Measurements from ENCODE around the gene NUDT1. TPM values are rescaled to one million over a fixed set of nuclear protein-coding genes. Genes with fewer than 3 reads are reported as not detected.

The NUDT1 gene
- total RNA-seq, 1 experiment from 2014 or later: 117 TPM

- Histone ChIP-seq H3K4me3 (ENCODE audit: low read depth, low read length, poor library complexity, severe bottlenecking) (no peak overlapping the region), H3K27me3 (replicated peaks; ENCODE audit: insufficient read depth, low read depth, low read length, poor library complexity) (no peaks in the 10 kb centered on the region), H3K27ac (ENCODE audit: low read depth, low read length, poor library complexity, severe bottlenecking) (no peak overlapping the region), H3K36me3 (ENCODE audit: insufficient read depth, low read length, poor library complexity, severe bottlenecking) (peaks cover 36% of the 10 kb centered on the region), H3K4me1 (ENCODE audit: insufficient read depth, low read length, poor library complexity, severe bottlenecking) (peaks cover 4% of the 10 kb centered on the region), H3K9me3 (ENCODE audit: low read depth, low read length, poor library complexity, severe bottlenecking) (no peaks in the 10 kb centered on the region)
- no peak for DNase-seq (ENCODE audit: low spot score)
- CTCF ChIA-PET: no interaction called here
- BruUV-seq (replicated peaks): no TSS peak
- POLR2A ChIA-PET (ENCODE audit: low non-redundant PET): no interaction called here
- intact Hi-C loops (cut with micrococcal nuclease; ENCODE audit: unreplicated experiment): no loop called here
- TF ChIP-seq EZH2 (IDR thresholded peaks at IDR 0.05; ENCODE audit: borderline replicate concordance, low read depth, low read length, poor library complexity, severe bottlenecking): no peak
- TF ChIP-seq CTCF (conservative IDR thresholded peaks at IDR 0.05; ENCODE audit: low read depth, low read length): no peak
Measured at GRCh38 chr7:2229467-2229866, 12.6 kb upstream of the NUDT1 start.

DNA sequence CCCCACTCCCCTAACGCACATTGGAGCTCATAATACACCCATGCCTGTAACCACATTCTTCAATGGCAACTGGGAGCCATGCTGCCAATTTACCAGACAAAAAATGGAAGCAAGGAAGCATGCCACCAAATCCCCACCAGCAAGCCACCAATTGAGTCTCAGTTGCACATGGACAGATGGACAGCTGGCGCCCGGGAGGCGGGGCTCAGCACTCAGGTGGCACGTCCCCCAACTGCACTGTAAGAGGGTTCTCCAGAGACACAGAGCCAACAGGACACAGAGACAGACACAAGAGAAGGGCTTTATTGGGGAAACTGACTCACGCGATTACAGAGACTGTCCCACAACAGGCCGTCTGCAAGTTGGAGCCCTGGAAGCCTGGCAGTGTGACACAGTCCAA lies 11.8 kb upstream of the NUDT1 start:
- no peak for DNase-seq (ENCODE audit: low spot score)
- ChIA-PET CTCF (no interaction called here), POLR2A (ENCODE audit: low non-redundant PET) (no interaction called here)
- TF ChIP-seq CTCF (conservative IDR thresholded peaks at IDR 0.05; ENCODE audit: low read depth, low read length) (no peak), EZH2 (IDR thresholded peaks at IDR 0.05; ENCODE audit: borderline replicate concordance, low read depth, low read length, poor library complexity, severe bottlenecking) (no peak)
- peaks cover 4% of the 10 kb centered on the region for H3K4me1 ChIP-seq (ENCODE audit: insufficient read depth, low read length, poor library complexity, severe bottlenecking)
- intact Hi-C loops (cut with micrococcal nuclease; ENCODE audit: unreplicated experiment): no loop called here
- H3K27me3 ChIP-seq (replicated peaks; ENCODE audit: insufficient read depth, low read depth, low read length, poor library complexity): no peaks in the 10 kb centered on the region
- no peaks in the 10 kb centered on the region for H3K9me3 ChIP-seq (ENCODE audit: low read depth, low read length, poor library complexity, severe bottlenecking)
- no TSS peak for BruUV-seq (replicated peaks)
- H3K36me3 ChIP-seq (ENCODE audit: insufficient read depth, low read length, poor library complexity, severe bottlenecking): peaks cover 36% of the 10 kb centered on the region
- H3K4me3 ChIP-seq (ENCODE audit: low read depth, low read length, poor library complexity, severe bottlenecking): no peak overlapping the region
- H3K27ac ChIP-seq (ENCODE audit: low read depth, low read length, poor library complexity, severe bottlenecking): no peak overlapping the region

GRCh38 chr7:2230882-2231281 lies 11.1 kb upstream of the NUDT1 start:
- intact Hi-C loops (cut with micrococcal nuclease; ENCODE audit: unreplicated experiment): no loop called here
- H3K27me3 ChIP-seq (replicated peaks; ENCODE audit: insufficient read depth, low read depth, low read length, poor library complexity): no peaks in the 10 kb centered on the region
- H3K4me1 ChIP-seq (ENCODE audit: insufficient read depth, low read length, poor library complexity, severe bottlenecking): peaks cover 4% of the 10 kb centered on the region
- no peak overlapping the region for H3K27ac ChIP-seq (ENCODE audit: low read depth, low read length, poor library complexity, severe bottlenecking)
- no peak for DNase-seq (ENCODE audit: low spot score)
- BruUV-seq (replicated peaks): no TSS peak
- H3K9me3 ChIP-seq (ENCODE audit: low read depth, low read length, poor library complexity, severe bottlenecking): no peaks in the 10 kb centered on the region
- POLR2A ChIA-PET (ENCODE audit: low non-redundant PET): no interaction called here
- peaks cover 35% of the 10 kb centered on the region for H3K36me3 ChIP-seq (ENCODE audit: insufficient read depth, low read length, poor library complexity, severe bottlenecking)
- CTCF ChIA-PET: no interaction called here
- TF ChIP-seq CTCF (conservative IDR thresholded peaks at IDR 0.05; ENCODE audit: low read depth, low read length) (no peak), EZH2 (IDR thresholded peaks at IDR 0.05; ENCODE audit: borderline replicate concordance, low read depth, low read length, poor library complexity, severe bottlenecking) (no peak)
- no peak overlapping the region for H3K4me3 ChIP-seq (ENCODE audit: low read depth, low read length, poor library complexity, severe bottlenecking)

Data from A673 (cell line).